NCI-H524 (cell line): ENCODE measurements around the gene RASSF9.

ENCODE experiments used
- DNase-seq, 2 experiments: peaks; one replicate each; lab custom pipeline; 2025; lab: John Stamatoyannopoulos, UW

The RASSF9 gene

GRCh38 chr12:85836197-85837090 is at the start of gene RASSF9:
Gene RASSF9, minus strand, starts transcription at chr12:85836409. Its CDS starts 208 bp downstream, at chr12:85836201.
- no peak for DNase-seq

GRCh38 chr12:85883763-85884162 is 47.6 kb upstream of the RASSF9 start:
- DNase-seq, result no peak

GRCh38 chr12:85877459-85877858 is 41.2 kb upstream of the RASSF9 start:
- DNase-seq, result no peak

GRCh38 chr12:85874031-85874461 is 37.8 kb upstream of the RASSF9 start, which contains the start of gene NTS:
Gene NTS, plus strand, starts transcription at chr12:85874295. Its CDS starts 109 bp downstream, at chr12:85874404.
- peak; percentile 3 to 21 for DNase-seq

- DNase-seq, result peak; percentile 11 to 61
Measured at GRCh38 chr12:85872497-85873091, 36.4 kb upstream of the RASSF9 start.

GRCh38 chr12:85866986-85867776 is 31.0 kb upstream of the RASSF9 start:
- DNase-seq, result peak; percentile 30 to 53

- peak; percentile 87 to 94 for DNase-seq
Measured at GRCh38 chr12:85865890-85866289, 29.7 kb upstream of the RASSF9 start.

GRCh38 chr12:85856966-85857365 is 20.8 kb upstream of the RASSF9 start:
- no peak for DNase-seq

- no peak for DNase-seq
Measured at GRCh38 chr12:85855305-85855704, 19.1 kb upstream of the RASSF9 start.

GRCh38 chr12:85849344-85849743 is 13.1 kb upstream of the RASSF9 start:
- no peak for DNase-seq

- no peak for DNase-seq
Measured at GRCh38 chr12:85843606-85844310, 7.5 kb upstream of the RASSF9 start.

GRCh38 chr12:85835426-85836196 is 598 bp downstream of the RASSF9 start:
- DNase-seq, result no peak

- no peak for DNase-seq
Measured at GRCh38 chr12:85834378-85834777, 1.8 kb downstream of the RASSF9 start.

GRCh38 chr12:85833579-85833978 is 2.6 kb downstream of the RASSF9 start:
- no peak for DNase-seq

GRCh38 chr12:85831327-85831990 is 4.8 kb downstream of the RASSF9 start:
- DNase-seq, result no peak

- no peak for DNase-seq
Measured at GRCh38 chr12:85829391-85829790, 6.8 kb downstream of the RASSF9 start.

- no peak for DNase-seq
Measured at GRCh38 chr12:85828576-85828975, 7.6 kb downstream of the RASSF9 start.

GRCh38 chr12:85825746-85826145 is 10.5 kb downstream of the RASSF9 start:
- peak; percentile 9 to 70 for DNase-seq

GRCh38 chr12:85823436-85824180 is 12.6 kb downstream of the RASSF9 start:
- no peak for DNase-seq

- no peak for DNase-seq
Measured at GRCh38 chr12:85821759-85822158, 14.4 kb downstream of the RASSF9 start.
